ENCODE results near the gene USP21. TPM values are rescaled to one million over a fixed set of nuclear protein-coding genes. Genes with fewer than 3 reads are reported as not detected.
A peak's percentile ranks its signal among the peaks of the same experiment; 100 is the strongest.

USP21 gene
- total RNA-seq, 1 donor from 2014 or later, result 31.9 TPM

GRCh38 chr1:161157867-161158266, 1.4 kb upstream of the USP21 start:
- intact Hi-C loops (cut with DNase I), result loop anchor here (2.0 to 10.0 kb wide), 3 partner anchors 25 to 896 kb away; partner anchors contain the start of genes COPA, DCAF8, DEDD and NCSTN
- H3K4me1 ChIP-seq, result peaks cover 0 to 31% of the 10 kb centered on the region in 2 donors
- H3K4me3 ChIP-seq, result no peak overlapping the region

DNA sequence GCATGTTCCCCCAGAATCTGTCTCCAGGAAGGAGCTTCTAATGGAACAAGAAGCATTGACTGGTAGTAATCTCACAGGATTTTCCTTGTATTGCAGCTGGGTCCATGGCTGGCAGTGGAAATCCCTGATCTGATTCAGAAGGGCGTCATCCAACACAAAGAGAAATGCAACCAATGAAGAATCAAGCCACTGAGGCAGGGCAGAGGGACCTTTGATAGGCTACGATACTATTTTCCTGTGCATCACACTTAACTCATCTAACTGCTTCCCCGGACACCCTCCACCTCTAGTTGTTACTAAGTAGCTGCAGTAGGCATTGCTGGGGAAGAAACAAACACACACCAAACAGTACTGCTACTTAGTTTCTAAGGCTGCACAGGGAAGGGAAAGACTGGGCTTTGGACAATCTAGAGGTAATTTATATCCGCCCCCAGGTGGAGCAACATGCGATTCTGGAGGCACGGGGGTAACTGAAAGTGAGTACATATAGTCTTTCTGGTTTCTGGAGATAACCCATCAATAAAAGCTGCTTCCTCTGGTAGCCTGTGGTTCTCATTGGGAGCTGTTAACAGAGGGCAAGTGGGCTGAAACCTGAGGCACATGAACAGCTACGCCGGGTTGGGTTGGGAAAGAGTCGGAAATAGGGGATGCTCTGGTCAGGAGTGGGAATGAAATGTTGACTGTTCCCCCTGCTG, 837 bp upstream of the USP21 start:
- Histone ChIP-seq H3K4me1 (peaks cover 0 to 31% of the 10 kb centered on the region in 2 donors), H3K4me3 (peak overlapping the region; percentile 86 to 92), H3K27ac (peak overlapping the region; percentile 81 to 83), H3K36me3 (peaks cover 10 to 11% of the 10 kb centered on the region in 2 donors), H3K27me3 (no peaks in the 10 kb centered on the region), H3K9me3 (no peaks in the 10 kb centered on the region)
- DNase-seq (ENCODE audit: low spot score in 2 of 2), result no peak
- TF ChIP-seq, protein P1, sequence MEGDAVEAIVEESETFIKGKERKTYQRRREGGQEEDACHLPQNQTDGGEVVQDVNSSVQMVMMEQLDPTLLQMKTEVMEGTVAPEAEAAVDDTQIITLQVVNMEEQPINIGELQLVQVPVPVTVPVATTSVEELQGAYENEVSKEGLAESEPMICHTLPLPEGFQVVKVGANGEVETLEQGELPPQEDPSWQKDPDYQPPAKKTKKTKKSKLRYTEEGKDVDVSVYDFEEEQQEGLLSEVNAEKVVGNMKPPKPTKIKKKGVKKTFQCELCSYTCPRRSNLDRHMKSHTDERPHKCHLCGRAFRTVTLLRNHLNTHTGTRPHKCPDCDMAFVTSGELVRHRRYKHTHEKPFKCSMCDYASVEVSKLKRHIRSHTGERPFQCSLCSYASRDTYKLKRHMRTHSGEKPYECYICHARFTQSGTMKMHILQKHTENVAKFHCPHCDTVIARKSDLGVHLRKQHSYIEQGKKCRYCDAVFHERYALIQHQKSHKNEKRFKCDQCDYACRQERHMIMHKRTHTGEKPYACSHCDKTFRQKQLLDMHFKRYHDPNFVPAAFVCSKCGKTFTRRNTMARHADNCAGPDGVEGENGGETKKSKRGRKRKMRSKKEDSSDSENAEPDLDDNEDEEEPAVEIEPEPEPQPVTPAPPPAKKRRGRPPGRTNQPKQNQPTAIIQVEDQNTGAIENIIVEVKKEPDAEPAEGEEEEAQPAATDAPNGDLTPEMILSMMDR (IDR thresholded peaks at IDR 0.05), result no peak
- intact Hi-C loops (cut with DNase I), result loop anchor here (1.0 to 10.0 kb wide), 4 partner anchors 19 to 896 kb away; partner anchors contain the start of genes B4GALT3, COPA, DCAF8 and DEDD

More at GRCh38 chr1:161157867-161158266, 1.4 kb upstream of the USP21 start:
- Histone ChIP-seq H3K36me3 (peaks cover 10 to 11% of the 10 kb centered on the region in 2 donors), H3K27ac (no peak overlapping the region), H3K9me3 (no peaks in the 10 kb centered on the region), H3K27me3 (no peaks in the 10 kb centered on the region)
- no peak for DNase-seq (ENCODE audit: low spot score in 2 of 2)
- TF ChIP-seq, protein P1 (IDR thresholded peaks at IDR 0.05), result no peak

DNA sequence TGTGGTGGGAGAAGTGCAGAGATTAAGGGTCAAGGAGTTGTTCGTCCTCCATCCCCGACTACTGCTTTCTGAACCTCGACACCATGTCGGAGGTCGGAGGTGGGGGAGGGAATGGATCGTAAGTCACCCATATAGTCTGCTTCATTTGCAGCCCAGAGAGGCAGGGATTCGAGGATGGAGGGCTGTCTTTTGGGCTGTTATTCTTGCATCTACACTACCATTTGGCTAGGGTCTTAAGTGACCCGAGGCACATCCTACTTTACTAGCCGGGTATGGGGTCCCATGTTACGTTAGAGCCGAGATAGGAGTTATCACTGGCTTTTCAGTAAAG, 578 bp downstream of the USP21 start:
- intact Hi-C loops (cut with DNase I), result loop anchor here (1.0 to 10.0 kb wide), 5 partner anchors 17 to 898 kb away; partner anchors contain the start of genes B4GALT3, COPA, DCAF8 and DEDD
- Histone ChIP-seq H3K9me3 (no peaks in the 10 kb centered on the region), H3K27ac (peak overlapping the region; percentile 81 to 83), H3K4me3 (peak overlapping the region; percentile 86 to 92), H3K36me3 (peaks cover 10 to 19% of the 10 kb centered on the region in 2 donors), H3K27me3 (no peaks in the 10 kb centered on the region), H3K4me1 (peaks cover 0 to 26% of the 10 kb centered on the region in 2 donors)
- TF ChIP-seq, protein P1 (IDR thresholded peaks at IDR 0.05), result no peak
- no peak for DNase-seq (ENCODE audit: low spot score in 2 of 2)

DNA sequence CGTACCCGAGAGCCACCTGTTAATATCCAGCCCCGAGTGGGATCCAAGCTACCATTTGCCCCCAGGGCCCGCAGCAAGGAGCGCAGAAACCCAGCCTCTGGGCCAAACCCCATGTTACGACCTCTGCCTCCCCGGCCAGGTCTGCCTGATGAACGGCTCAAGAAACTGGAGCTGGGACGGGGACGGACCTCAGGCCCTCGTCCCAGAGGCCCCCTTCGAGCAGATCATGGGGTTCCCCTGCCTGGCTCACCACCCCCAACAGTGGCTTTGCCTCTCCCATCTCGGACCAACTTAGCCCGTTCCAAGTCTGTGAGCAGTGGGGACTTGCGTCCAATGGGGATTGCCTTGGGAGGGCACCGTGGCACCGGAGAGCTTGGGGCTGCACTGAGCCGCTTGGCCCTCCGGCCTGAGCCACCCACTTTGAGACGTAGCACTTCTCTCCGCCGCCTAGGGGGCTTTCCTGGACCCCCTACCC, 1.4 kb downstream of the USP21 start:
- Histone ChIP-seq H3K27ac (no peak overlapping the region), H3K4me1 (peaks cover 3 to 21% of the 10 kb centered on the region in 2 donors), H3K27me3 (no peaks in the 10 kb centered on the region), H3K9me3 (no peaks in the 10 kb centered on the region), H3K36me3 (peaks cover 10 to 19% of the 10 kb centered on the region in 2 donors), H3K4me3 (peak overlapping the region in 1 of 2 donors; percentile 86)
- TF ChIP-seq, protein P1 (IDR thresholded peaks at IDR 0.05), result no peak
- no peak for DNase-seq (ENCODE audit: low spot score in 2 of 2)
- intact Hi-C loops (cut with DNase I), result loop anchor here (10.0 kb wide), 1 partner anchor 116 kb away; the partner anchor contains the start of gene USF1

GRCh38 chr1:161161652-161162051, 2.4 kb downstream of the USP21 start:
- no peaks in the 10 kb centered on the region for H3K27me3 ChIP-seq
- H3K36me3 ChIP-seq, result peaks cover 10 to 19% of the 10 kb centered on the region in 2 donors
- no peaks in the 10 kb centered on the region for H3K9me3 ChIP-seq
- no peak for DNase-seq (ENCODE audit: low spot score in 2 of 2)
- H3K4me3 ChIP-seq, result no peak overlapping the region
- H3K27ac ChIP-seq, result no peak overlapping the region
- intact Hi-C loops (cut with DNase I), result loop anchor here (10.0 kb wide), 1 partner anchor 117 kb away; the partner anchor contains the start of gene USF1
- TF ChIP-seq, protein P1 (IDR thresholded peaks at IDR 0.05), result no peak
- H3K4me1 ChIP-seq, result peaks cover 3 to 21% of the 10 kb centered on the region in 2 donors

Data from ascending aorta (tissue), 2 donors.